Activated CD4-positive, alpha-beta T cell treated with anti-CD3 and anti-CD28 coated beads, Interleukin-2, amount 50 U/mL, for 48 hours (primary cell): ENCODE measurements around the gene TMEM255A.
"Not testable (repeated sequence)": the region's sequence is repeated elsewhere in the genome, so short reads cannot be mapped to it uniquely, and the experiment has no call there.

Experiments used
- DNase-seq, 2 experiments: peaks; one replicate each; pipeline ENCODE4 v3.0.0-alpha.2; 2020

Gene TMEM255A

GRCh38 chrX:120310861-120311726 lies at the start of gene TMEM255A:
Gene TMEM255A, minus strand, starts transcription at chrX:120311461. Its CDS starts 152 bp downstream, at chrX:120311309.
- peak in 1 of 2 experiments; percentile 5 for DNase-seq

- peak; percentile 21 to 53 for DNase-seq
Measured at GRCh38 chrX:120358737-120359456, 47.6 kb upstream of the TMEM255A start.

- no peak for DNase-seq
Measured at GRCh38 chrX:120357186-120357585, 45.9 kb upstream of the TMEM255A start.

- no peak for DNase-seq
Measured at GRCh38 chrX:120356084-120356483, 44.8 kb upstream of the TMEM255A start.

GRCh38 chrX:120350450-120351138 lies 39.3 kb upstream of the TMEM255A start:
- no peak for DNase-seq

- not testable (repeated sequence) for DNase-seq
Measured at GRCh38 chrX:120344566-120344965, 33.3 kb upstream of the TMEM255A start.

- DNase-seq: no peak
Measured at GRCh38 chrX:120336899-120337298, 25.6 kb upstream of the TMEM255A start.

- DNase-seq: no peak
Measured at GRCh38 chrX:120335289-120335688, 24.0 kb upstream of the TMEM255A start.

GRCh38 chrX:120334603-120335002 lies 23.3 kb upstream of the TMEM255A start:
- no peak for DNase-seq

- no peak for DNase-seq
Measured at GRCh38 chrX:120334151-120334550, 22.9 kb upstream of the TMEM255A start.

- no peak for DNase-seq
Measured at GRCh38 chrX:120332394-120332793, 21.1 kb upstream of the TMEM255A start.

GRCh38 chrX:120331116-120331515 lies 19.9 kb upstream of the TMEM255A start:
- no peak for DNase-seq

GRCh38 chrX:120321520-120322281 lies 10.4 kb upstream of the TMEM255A start:
- no peak for DNase-seq

GRCh38 chrX:120318411-120318810 lies 7.2 kb upstream of the TMEM255A start:
- DNase-seq: no peak

GRCh38 chrX:120316587-120317283 lies 5.5 kb upstream of the TMEM255A start:
- DNase-seq: no peak

- no peak for DNase-seq
Measured at GRCh38 chrX:120315776-120316175, 4.5 kb upstream of the TMEM255A start.

- no peak for DNase-seq
Measured at GRCh38 chrX:120311727-120312063, 434 bp upstream of the TMEM255A start.

GRCh38 chrX:120309873-120310705 lies 1.2 kb downstream of the TMEM255A start:
- DNase-seq: peak; percentile 19 to 22

- DNase-seq: peak; percentile 56 to 65
Measured at GRCh38 chrX:120308959-120309872, 2.0 kb downstream of the TMEM255A start.

GRCh38 chrX:120308558-120308957 lies 2.7 kb downstream of the TMEM255A start:
- no peak for DNase-seq
